GM19238 (cell line): ENCODE results near the gene GALE.
"Not testable (repeated sequence)": the region's sequence is repeated elsewhere in the genome, so short reads cannot be mapped to it uniquely, and the experiment has no call there.

Experiments used
- DNase-seq: peaks from one replicate; pipeline ENCODE4 v3.0.0; 2011; ENCODE audit warnings: low spot score; ENCODE audit not compliant: insufficient read length

GALE gene

GRCh38 chr1:23800400-23801337 is at the start of gene GALE:
GALE (minus strand) TSS chr1:23800754; CDS start chr1:23799007, 1,747 bp downstream.
- DNase-seq = peak; percentile 99

GRCh38 chr1:23848673-23849616 is 48.4 kb upstream of the GALE start:
- no peak for DNase-seq

- DNase-seq = not testable (repeated sequence)
These were observed 47.0 kb upstream of the GALE start for GRCh38 chr1:23847482-23848095.

GRCh38 chr1:23845163-23845562 is 44.6 kb upstream of the GALE start:
- no peak for DNase-seq

- DNase-seq = no peak
These were observed 43.1 kb upstream of the GALE start for GRCh38 chr1:23843644-23844043.

GRCh38 chr1:23838401-23838866 is 37.9 kb upstream of the GALE start:
- DNase-seq = peak; percentile 69

GRCh38 chr1:23837908-23838307 is 37.4 kb upstream of the GALE start:
- DNase-seq = no peak

GRCh38 chr1:23836037-23836436 is 35.5 kb upstream of the GALE start:
- no peak for DNase-seq

- not testable (repeated sequence) for DNase-seq
These were observed 33.6 kb upstream of the GALE start for GRCh38 chr1:23834156-23834555.

- DNase-seq = no peak
These were observed 27.2 kb upstream of the GALE start for GRCh38 chr1:23827717-23828116.

- not testable (repeated sequence) for DNase-seq
These were observed 26.0 kb upstream of the GALE start for GRCh38 chr1:23826590-23826989.

GRCh38 chr1:23825762-23826522 is 25.4 kb upstream of the GALE start:
- DNase-seq = no peak

GRCh38 chr1:23825076-23825761 is 24.7 kb upstream of the GALE start, which contains the start of gene HMGCL:
HMGCL (minus strand) TSS chr1:23825429; CDS start chr1:23825415, 14 bp downstream.
- peak; percentile 91 for DNase-seq

- DNase-seq = no peak
These were observed 24.1 kb upstream of the GALE start for GRCh38 chr1:23824711-23825075.

GRCh38 chr1:23823767-23824166 is 23.2 kb upstream of the GALE start:
- DNase-seq = no peak

- DNase-seq = no peak
These were observed 17.1 kb upstream of the GALE start for GRCh38 chr1:23817633-23818032.

- DNase-seq = no peak
These were observed 16.4 kb upstream of the GALE start for GRCh38 chr1:23816906-23817305.

- no peak for DNase-seq
These were observed 15.8 kb upstream of the GALE start for GRCh38 chr1:23816361-23816760.

GRCh38 chr1:23814016-23814415 is 13.5 kb upstream of the GALE start:
- DNase-seq = no peak
